Measurements from ENCODE around the gene C19orf85.

C19orf85 gene

DNA sequence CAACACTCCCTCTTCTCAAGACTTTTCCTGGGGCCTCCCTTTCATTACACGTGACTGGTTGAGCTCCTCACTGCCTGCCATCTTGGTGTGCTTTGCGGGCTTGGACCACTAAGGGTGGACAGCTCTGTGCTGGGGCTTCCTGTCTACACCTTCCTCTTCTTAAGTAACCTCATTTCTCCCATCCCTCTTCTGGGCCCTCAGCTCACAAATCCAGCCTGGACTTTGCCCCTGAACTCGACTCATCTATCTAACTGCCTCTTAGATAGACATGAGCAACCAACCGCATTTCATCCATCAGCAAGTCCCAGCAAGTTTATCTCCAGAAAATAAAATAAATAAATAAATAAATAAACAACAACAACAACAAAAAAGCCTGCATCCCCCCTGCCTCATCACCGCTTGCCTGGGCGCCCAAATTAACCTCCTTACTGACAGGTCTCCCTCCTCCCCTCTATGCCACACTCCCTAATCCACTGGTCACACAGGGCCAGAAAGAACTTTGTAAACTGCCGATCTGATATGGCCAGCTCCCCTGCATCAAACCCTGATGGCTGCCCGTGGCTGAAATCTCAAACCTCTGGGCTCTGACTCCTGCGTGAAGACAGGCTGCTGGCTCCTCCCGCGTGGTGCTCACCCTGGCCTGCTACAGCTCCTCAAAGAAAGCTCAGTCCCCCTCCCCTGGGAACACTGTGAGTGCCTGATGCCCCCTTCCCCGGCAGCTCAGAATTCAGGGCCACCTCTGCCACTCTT, 10.9 kb downstream of the C19orf85 start:
- Histone ChIP-seq H3K79me2 (ENCODE audit: insufficient read depth, low read depth) (no peaks in the 10 kb centered on the region), H3K4me3 (IDR thresholded peaks at IDR 0.05; ENCODE audit: insufficient read depth, low read depth, low read length) (no peak overlapping the region), H4K20me1 (ENCODE audit: insufficient read depth) (no peaks in the 10 kb centered on the region), H3K36me3 (ENCODE audit: insufficient read depth) (no peaks in the 10 kb centered on the region), H3K4me2 (no peak overlapping the region), H3K9ac (no peak overlapping the region), H3K27ac (no peak overlapping the region), H3K4me1 (ENCODE audit: low read depth, poor library complexity, severe bottlenecking) (no peaks in the 10 kb centered on the region), H3K27me3 (ENCODE audit: insufficient read depth, low read depth) (no peaks in the 10 kb centered on the region; the same call in 1 of the 2 replicates), H2AFZ (ENCODE audit: low read depth) (no peak overlapping the region)
- TF ChIP-seq, protein P1, sequence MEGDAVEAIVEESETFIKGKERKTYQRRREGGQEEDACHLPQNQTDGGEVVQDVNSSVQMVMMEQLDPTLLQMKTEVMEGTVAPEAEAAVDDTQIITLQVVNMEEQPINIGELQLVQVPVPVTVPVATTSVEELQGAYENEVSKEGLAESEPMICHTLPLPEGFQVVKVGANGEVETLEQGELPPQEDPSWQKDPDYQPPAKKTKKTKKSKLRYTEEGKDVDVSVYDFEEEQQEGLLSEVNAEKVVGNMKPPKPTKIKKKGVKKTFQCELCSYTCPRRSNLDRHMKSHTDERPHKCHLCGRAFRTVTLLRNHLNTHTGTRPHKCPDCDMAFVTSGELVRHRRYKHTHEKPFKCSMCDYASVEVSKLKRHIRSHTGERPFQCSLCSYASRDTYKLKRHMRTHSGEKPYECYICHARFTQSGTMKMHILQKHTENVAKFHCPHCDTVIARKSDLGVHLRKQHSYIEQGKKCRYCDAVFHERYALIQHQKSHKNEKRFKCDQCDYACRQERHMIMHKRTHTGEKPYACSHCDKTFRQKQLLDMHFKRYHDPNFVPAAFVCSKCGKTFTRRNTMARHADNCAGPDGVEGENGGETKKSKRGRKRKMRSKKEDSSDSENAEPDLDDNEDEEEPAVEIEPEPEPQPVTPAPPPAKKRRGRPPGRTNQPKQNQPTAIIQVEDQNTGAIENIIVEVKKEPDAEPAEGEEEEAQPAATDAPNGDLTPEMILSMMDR (conservative IDR thresholded peaks at IDR 0.05; ENCODE audit: low read depth, low read length), result no peak

DNA sequence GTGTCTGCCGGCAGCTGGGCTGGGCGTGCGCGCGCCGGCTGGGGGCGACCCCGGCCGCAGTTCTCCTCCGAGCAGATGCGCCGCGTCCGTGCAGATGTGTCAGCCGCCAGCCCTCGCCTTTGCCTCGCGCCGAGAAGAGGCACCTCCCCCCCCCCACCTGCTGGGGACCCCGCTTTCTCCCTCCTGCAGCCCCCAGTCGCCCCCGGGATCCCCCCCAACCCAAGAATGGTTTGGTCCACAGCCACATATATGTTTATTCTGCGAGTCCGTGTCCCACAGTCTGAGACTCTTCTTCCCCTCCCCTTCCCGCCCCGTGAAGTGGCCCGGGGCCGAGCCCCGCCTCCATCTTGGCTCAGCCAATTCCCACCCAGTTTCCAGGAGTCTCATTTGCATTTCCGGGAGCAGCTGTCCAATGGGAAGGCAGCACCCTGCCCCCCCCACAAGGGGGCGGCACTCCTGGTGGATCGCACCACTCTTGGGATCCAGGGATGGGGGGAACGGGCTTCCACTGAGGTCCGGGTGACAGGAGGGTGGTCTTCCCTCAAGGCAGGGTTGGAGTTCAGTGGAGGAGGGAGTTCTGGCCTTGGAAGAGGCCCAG, 11.7 kb downstream of the C19orf85 start:
- Histone ChIP-seq H2AFZ (ENCODE audit: low read depth) (no peak overlapping the region), H3K4me1 (ENCODE audit: low read depth, poor library complexity, severe bottlenecking) (no peaks in the 10 kb centered on the region), H3K27me3 (ENCODE audit: insufficient read depth, low read depth) (no peaks in the 10 kb centered on the region; the same call in 1 of the 2 replicates), H3K9ac (no peak overlapping the region), H3K4me3 (IDR thresholded peaks at IDR 0.05; ENCODE audit: insufficient read depth, low read depth, low read length) (no peak overlapping the region), H4K20me1 (ENCODE audit: insufficient read depth) (no peaks in the 10 kb centered on the region), H3K4me2 (no peak overlapping the region), H3K27ac (no peak overlapping the region), H3K79me2 (ENCODE audit: insufficient read depth, low read depth) (no peaks in the 10 kb centered on the region), H3K36me3 (ENCODE audit: insufficient read depth) (no peaks in the 10 kb centered on the region)
- TF ChIP-seq, protein P1 (conservative IDR thresholded peaks at IDR 0.05; ENCODE audit: low read depth, low read length), result no peak

DNA sequence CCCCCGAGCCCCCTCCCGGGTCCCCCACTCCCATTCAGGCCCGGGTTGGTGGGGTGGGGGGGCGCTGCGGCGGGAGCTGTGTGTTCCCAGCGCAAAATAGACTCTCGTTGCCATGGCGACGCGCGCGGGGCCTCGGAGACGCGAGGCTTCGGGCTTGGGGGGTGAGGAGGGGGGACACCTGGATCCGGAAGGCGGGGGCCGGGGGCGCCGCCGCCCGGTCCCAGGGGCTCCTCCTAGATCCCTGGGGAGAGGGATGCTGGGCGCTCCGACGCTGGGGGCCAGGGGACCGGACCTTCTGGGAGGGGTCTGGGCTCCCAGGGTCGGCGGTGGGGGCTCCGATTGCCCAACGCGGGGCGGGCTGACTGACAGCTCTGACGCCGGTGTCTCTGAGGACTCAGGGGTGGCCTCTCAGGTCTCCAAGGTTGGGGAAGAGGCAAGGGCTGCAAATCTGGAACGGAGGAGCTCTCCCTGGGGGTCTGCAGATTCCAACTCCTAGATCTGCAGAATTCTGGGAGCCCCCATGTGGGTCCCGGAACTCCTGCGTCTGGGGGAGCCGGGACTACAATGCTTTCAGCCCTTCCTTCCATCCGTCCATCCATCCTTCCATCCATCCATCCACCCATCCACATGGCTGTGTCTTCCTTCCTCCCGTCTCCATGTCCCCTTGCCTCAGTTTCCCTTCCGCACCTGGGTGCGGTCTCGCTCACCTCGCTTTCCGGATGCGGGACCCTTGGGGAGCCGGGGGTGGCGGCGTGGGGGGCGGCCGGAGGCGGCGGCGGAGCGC, 12.4 kb downstream of the C19orf85 start:
- Histone ChIP-seq H3K4me1 (ENCODE audit: low read depth, poor library complexity, severe bottlenecking) (no peaks in the 10 kb centered on the region), H3K27ac (no peak overlapping the region), H3K79me2 (ENCODE audit: insufficient read depth, low read depth) (no peaks in the 10 kb centered on the region), H3K9ac (no peak overlapping the region), H2AFZ (ENCODE audit: low read depth) (no peak overlapping the region), H3K36me3 (ENCODE audit: insufficient read depth) (no peaks in the 10 kb centered on the region), H3K27me3 (ENCODE audit: insufficient read depth, low read depth) (peaks cover under 1% of the 10 kb centered on the region; the same call in 1 of the 2 replicates), H3K4me3 (IDR thresholded peaks at IDR 0.05; ENCODE audit: insufficient read depth, low read depth, low read length) (no peak overlapping the region), H3K4me2 (no peak overlapping the region), H4K20me1 (ENCODE audit: insufficient read depth) (no peaks in the 10 kb centered on the region)
- TF ChIP-seq, protein P1 (conservative IDR thresholded peaks at IDR 0.05; ENCODE audit: low read depth, low read length), result no peak

DNA sequence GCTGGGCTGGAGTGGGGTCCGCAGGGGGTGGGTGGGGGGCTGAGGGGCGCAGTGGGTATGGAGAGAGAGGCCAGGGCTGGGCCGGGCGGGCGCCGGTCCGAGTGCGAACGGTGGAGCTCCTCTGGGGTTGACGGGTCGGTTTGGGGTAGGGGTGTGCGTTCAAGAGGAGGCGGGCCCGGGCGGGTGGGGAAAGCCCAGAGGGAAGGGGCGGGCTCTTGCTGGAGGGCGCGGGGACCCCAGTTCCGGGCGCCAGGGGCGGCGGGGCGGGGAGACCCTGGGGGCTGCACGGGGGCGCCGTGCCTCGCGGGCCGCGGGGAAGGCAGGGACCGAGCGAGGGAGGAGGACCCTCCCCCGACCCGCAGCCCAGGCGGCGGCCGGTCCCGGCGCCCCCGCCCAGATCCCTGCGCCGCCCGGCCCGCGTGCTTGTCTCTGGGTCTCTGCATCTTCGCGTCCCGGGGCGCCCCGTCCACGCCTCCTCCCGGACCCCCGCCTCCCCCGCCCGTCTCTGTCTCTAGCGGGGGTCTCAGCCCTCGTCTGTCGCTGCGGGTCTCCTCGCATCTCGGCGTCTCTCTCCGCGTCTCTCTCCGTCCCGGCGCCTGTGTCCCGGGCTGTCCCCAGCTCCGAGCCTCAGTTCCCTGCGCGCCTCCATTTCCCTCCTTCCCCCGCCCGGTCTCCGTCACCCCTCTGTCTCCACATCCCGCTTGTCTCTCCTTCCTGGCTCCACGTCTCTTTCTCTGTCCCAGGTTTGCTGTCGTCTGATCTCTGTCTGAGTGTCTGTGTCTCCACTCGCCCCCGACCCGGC, 13.2 kb downstream of the C19orf85 start:
- H3K4me3 ChIP-seq (IDR thresholded peaks at IDR 0.05; ENCODE audit: insufficient read depth, low read depth, low read length), result no peak overlapping the region
- H3K79me2 ChIP-seq (ENCODE audit: insufficient read depth, low read depth), result no peaks in the 10 kb centered on the region
- no peaks in the 10 kb centered on the region for H3K36me3 ChIP-seq (ENCODE audit: insufficient read depth)
- no peak overlapping the region for H3K27ac ChIP-seq
- no peaks in the 10 kb centered on the region for H4K20me1 ChIP-seq (ENCODE audit: insufficient read depth)
- H3K9ac ChIP-seq, result no peak overlapping the region
- H2AFZ ChIP-seq (ENCODE audit: low read depth), result no peak overlapping the region
- H3K4me2 ChIP-seq, result no peak overlapping the region
- peaks cover 8% of the 10 kb centered on the region for H3K27me3 ChIP-seq (ENCODE audit: insufficient read depth, low read depth)
- TF ChIP-seq, protein P1 (conservative IDR thresholded peaks at IDR 0.05; ENCODE audit: low read depth, low read length), result no peak
- H3K4me1 ChIP-seq (ENCODE audit: low read depth, poor library complexity, severe bottlenecking), result no peaks in the 10 kb centered on the region
